HEK293 (cell line): Measurements from ENCODE around the gene MRNIP.

Experiments
- KLF10 ChIP-seq: fragments of 450-650 bp; IDR thresholded peaks from 2 replicates; pipeline ENCODE4 v1.5.1; 2018; ENCODE audit warnings: missing biosample characterization, mild to moderate bottlenecking, missing genetic modification characterization
- MYNN ChIP-seq: fragments of 450-650 bp; formaldehyde crosslinking; IDR thresholded peaks from 2 replicates; pipeline ENCODE4 v1.5.1; 2016; ENCODE audit warnings: missing biosample characterization, missing genetic modification characterization, borderline replicate concordance
- YY1 ChIP-seq: fragments of 450-650 bp; formaldehyde crosslinking; IDR thresholded peaks from 2 replicates; pipeline ENCODE4 v1.5.1; 2018; ENCODE audit warnings: missing biosample characterization, missing genetic modification characterization
- ZNF146 ChIP-seq: fragments of 450-650 bp; formaldehyde crosslinking; IDR thresholded peaks from 2 replicates; pipeline ENCODE4 v1.5.1; 2016; ENCODE audit warnings: missing biosample characterization, missing genetic modification characterization
- ZNF214 ChIP-seq: fragments of 450-650 bp; formaldehyde crosslinking; IDR thresholded peaks from 2 replicates; pipeline ENCODE4 v1.5.1; 2017; ENCODE audit warnings: missing biosample characterization, mild to moderate bottlenecking, missing genetic modification characterization, borderline replicate concordance
- ZNF23 ChIP-seq: fragments of 450-650 bp; formaldehyde crosslinking; IDR thresholded peaks from 2 replicates; pipeline ENCODE4 v1.5.1; 2016; ENCODE audit warnings: missing biosample characterization, missing genetic modification characterization, borderline replicate concordance
- ZNF274 ChIP-seq, 2 experiments: fragments of 200-500 bp in 1 of 2; fragments of 450-650 bp in 1 of 2; sonication (Bioruptor generic) in 1 of 2; formaldehyde crosslinking in 1 of 2; IDR thresholded peaks; 2 replicates each; pipeline versions ENCODE4 v1.5.1 to v1.6.1; 2014 to 2016; ENCODE audit warnings: borderline replicate concordance in 1 of 2, inconsistent platforms in 1 of 2, low read length in 1 of 2, missing biosample characterization in 1 of 2, missing genetic modification characterization in 1 of 2
- ZNF350 ChIP-seq: fragments of 450-650 bp; formaldehyde crosslinking; IDR thresholded peaks from 2 replicates; pipeline ENCODE4 v1.5.0; 2017; ENCODE audit warnings: missing biosample characterization, mild to moderate bottlenecking, missing genetic modification characterization
- ZNF747 ChIP-seq: fragments of 450-650 bp; formaldehyde crosslinking; IDR thresholded peaks from 2 replicates; pipeline ENCODE4 v1.5.1; 2016; ENCODE audit warnings: missing biosample characterization, missing genetic modification characterization
- ZNF76 ChIP-seq: fragments of 450-650 bp; formaldehyde crosslinking; IDR thresholded peaks from 2 replicates; pipeline ENCODE4; 2016; ENCODE audit warnings: low read depth, missing biosample characterization, missing genetic modification characterization, borderline replicate concordance
- ZNF776 ChIP-seq: fragments of 450-650 bp; formaldehyde crosslinking; IDR thresholded peaks from 2 replicates; pipeline ENCODE4 v1.5.0; 2017; ENCODE audit warnings: missing biosample characterization, missing genetic modification characterization, borderline replicate concordance
- TF ChIP-seq, protein P1 (sequence below): fragments of 450-650 bp; formaldehyde crosslinking; IDR thresholded peaks from 2 replicates; pipeline ENCODE4 v1.5.1; 2016; ENCODE audit warnings: missing biosample characterization, missing genetic modification characterization
- TF ChIP-seq, protein P2 (sequence below): fragments of 450-650 bp; formaldehyde crosslinking; IDR thresholded peaks from 2 replicates; pipeline ENCODE4 v1.5.1; 2017; ENCODE audit warnings: missing biosample characterization, missing genetic modification characterization

DNA sequence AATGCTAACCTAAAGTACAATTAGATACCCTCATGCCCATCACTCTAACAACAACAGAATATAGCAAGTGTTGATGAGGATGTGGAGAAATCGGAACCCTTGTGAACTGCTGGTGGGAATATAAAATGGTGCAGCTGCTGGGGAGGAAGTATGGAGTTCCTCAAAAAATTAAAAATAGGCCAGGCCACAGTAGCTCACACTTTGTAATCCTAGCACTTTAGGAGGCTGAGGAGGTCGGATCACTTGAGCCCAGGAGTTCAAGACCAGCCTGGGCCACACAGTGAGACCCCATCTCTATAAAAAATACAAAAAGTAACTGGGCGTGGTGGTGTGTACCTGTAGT lies 18.0 kb upstream of the MRNIP start:
- TF ChIP-seq ZNF76 (tag by site-specific recombination) (no peak), ZNF274 (IDR thresholded peaks at IDR 0.05; ENCODE audit: low read length) (no peak), ZNF274 (tag by site-specific recombination; IDR thresholded peaks at IDR 0.05; ENCODE audit: borderline replicate concordance) (no peak), ZNF146 (no peak), KLF10 (no peak), ZNF350 (no peak), ZNF214 (tag by site-specific recombination) (no peak), ZNF747 (tag by site-specific recombination) (no peak), YY1 (tag by site-specific recombination) (no peak), MYNN (tag by site-specific recombination) (no peak), ZNF776 (no peak), ZNF23 (tag by site-specific recombination) (no peak)
- TF ChIP-seq, protein P1, sequence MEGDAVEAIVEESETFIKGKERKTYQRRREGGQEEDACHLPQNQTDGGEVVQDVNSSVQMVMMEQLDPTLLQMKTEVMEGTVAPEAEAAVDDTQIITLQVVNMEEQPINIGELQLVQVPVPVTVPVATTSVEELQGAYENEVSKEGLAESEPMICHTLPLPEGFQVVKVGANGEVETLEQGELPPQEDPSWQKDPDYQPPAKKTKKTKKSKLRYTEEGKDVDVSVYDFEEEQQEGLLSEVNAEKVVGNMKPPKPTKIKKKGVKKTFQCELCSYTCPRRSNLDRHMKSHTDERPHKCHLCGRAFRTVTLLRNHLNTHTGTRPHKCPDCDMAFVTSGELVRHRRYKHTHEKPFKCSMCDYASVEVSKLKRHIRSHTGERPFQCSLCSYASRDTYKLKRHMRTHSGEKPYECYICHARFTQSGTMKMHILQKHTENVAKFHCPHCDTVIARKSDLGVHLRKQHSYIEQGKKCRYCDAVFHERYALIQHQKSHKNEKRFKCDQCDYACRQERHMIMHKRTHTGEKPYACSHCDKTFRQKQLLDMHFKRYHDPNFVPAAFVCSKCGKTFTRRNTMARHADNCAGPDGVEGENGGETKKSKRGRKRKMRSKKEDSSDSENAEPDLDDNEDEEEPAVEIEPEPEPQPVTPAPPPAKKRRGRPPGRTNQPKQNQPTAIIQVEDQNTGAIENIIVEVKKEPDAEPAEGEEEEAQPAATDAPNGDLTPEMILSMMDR (tag by site-specific recombination) = no peak
- TF ChIP-seq, protein P2, sequence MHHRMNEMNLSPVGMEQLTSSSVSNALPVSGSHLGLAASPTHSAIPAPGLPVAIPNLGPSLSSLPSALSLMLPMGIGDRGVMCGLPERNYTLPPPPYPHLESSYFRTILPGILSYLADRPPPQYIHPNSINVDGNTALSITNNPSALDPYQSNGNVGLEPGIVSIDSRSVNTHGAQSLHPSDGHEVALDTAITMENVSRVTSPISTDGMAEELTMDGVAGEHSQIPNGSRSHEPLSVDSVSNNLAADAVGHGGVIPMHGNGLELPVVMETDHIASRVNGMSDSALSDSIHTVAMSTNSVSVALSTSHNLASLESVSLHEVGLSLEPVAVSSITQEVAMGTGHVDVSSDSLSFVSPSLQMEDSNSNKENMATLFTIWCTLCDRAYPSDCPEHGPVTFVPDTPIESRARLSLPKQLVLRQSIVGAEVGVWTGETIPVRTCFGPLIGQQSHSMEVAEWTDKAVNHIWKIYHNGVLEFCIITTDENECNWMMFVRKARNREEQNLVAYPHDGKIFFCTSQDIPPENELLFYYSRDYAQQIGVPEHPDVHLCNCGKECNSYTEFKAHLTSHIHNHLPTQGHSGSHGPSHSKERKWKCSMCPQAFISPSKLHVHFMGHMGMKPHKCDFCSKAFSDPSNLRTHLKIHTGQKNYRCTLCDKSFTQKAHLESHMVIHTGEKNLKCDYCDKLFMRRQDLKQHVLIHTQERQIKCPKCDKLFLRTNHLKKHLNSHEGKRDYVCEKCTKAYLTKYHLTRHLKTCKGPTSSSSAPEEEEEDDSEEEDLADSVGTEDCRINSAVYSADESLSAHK (tag by site-specific recombination) = no peak
